HG02623 (cell line): ENCODE measurements around the gene DTX4.
A peak's percentile ranks its signal among the peaks of the same experiment; 100 is the strongest.
"Not testable (repeated sequence)": the region's sequence is repeated elsewhere in the genome, so short reads cannot be mapped to it uniquely, and the experiment has no call there.

ENCODE experiments used
- ATAC-seq: cut with Tn5 transposase; IDR thresholded peaks from one replicate; pipeline ENCODE4 v1.9.1; 2021; ENCODE audit warnings: moderate library complexity; ENCODE audit not compliant: unreplicated experiment

Gene DTX4

DNA sequence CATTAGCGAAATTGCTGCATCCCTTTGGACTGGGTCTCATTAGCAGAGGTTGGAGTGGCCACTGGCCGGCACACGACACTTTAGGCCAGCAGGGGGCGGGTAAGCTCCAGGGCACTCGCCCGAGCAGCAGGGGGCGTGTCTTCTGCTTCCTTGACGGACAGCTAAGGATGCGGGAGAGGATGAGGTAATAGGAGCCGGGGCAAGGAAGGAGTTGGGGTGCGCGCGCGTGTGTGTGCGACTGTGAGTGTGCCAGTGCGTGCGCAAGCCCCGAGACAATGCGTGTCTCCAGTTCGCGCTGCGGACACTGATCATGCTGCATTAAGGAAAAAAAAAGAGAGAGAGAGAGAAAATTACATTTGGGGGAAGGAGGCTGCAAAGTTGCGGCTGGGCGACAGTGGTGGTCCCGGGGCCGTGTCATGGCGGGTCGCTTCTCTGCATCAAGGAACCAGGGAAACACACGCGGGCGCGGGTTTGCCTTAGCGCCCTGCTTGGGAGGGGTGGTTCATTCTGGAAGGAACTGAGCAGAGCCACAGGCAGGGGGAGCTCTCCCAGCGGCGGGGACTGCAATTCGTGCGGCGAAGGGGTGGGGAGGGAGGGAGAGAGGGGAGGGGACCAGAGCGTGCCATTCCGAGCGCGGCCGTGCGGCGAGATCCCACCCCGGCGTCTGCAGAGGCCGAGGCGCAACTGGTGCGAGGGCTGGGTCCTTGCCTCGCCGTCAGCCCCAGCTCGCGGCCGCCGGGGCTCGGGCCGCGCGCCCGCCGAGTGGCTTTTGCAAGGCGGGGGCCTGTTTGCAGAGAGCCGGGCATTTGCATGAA lies at the start of gene DTX4:
DTX4 (plus strand) TSS at position 625 of the 815 bp plus-strand sequence. CDS start 464 bp downstream, outside the sequence.
- peak; percentile 75 for ATAC-seq

DNA sequence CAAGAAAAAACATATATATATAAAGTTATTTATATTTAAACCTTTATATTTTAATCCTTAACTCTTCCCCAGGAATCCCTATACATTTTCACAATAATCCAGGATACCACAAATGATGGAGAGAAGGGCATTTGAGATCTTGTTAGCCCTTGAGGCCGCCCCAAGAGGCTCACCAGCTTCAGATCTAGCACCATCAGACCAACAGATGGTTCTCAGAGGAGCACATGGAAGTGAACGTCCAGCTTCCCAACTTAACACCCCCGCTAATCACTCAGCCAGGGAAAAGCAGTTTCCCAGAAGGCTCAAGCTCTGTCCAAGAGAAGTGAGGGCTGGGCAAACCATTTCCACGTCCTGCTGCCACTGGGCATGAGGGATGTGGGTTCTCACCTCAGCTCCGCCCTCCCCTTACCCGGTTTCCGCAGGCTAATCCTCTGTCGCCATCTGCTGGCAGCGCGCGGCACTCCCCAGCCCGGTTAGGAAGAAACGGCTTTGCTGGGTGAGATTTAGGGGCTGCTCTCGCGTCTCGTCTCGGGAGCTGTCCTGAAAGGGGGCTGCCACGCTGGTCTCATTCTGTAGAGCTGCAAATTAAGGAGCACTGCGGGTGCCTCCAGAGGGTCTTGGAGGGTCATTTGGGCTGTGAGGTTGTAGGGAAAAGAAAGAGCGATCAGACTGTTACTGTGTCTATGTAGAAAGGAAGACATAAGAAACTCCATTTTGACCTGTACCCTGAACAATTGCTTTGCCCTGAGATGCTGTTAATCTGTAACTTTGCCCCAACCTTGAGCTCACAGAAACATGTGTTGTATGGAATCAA lies 36.1 kb upstream of the DTX4 start:
- peak; percentile 98 for ATAC-seq

DNA sequence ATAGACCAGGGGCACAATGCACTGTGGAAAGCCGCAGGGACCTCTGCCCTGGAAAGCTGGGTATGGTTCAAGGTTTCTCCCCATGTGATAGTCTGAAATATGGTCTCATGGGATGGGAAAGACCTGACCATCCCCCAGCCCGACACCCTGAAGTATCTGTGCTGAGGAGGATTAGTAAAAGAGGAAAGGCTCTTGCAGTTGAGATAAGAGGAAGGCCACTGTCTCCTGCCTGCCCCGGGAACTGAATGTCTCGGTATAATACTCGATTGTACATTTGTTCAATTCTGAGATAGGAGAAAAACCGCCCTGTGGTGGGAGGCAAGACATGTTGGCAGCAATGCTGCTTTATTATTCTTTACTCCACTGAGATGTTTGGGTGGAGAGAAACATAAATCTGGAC lies 35.4 kb upstream of the DTX4 start:
- not testable (repeated sequence) for ATAC-seq

DNA sequence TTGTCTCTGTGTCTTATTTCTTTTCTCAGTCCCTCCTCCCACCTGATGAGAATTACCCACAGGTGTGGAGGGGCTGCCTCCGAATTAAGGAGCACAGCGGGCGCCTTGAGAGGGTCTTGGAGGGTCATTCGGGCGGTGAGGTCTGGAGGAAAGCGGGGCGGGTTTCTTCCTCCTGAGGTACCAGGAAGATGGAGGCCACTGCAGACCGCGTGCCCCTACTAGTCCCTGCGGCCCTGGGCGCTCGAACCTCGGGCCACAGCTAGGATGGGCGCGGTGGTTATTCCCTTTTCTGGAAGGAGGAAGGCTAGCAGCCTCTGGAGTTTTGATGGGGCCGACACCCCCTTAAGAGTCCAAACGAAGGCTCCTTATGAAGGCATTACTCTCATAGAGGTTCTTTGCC lies 34.7 kb upstream of the DTX4 start:
- no peak for ATAC-seq

DNA sequence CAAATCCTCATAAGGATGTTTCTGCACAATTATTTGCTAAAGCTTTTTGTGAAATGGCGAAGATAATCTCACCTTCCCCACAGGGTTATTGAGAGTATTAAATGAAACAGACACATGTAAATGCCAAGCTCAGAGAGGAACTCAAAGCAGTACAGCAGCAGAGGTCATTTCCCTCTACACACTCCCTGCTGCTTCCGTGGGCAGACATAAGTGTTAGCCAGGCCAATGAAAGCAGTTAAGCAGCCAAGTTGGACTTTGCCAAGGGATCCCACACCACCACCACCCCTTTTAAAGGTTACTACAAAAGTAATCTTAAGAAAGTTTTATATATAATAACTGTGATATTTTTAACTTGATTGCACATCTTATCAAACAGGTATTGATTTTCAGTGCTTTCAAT lies 33.3 kb upstream of the DTX4 start:
- ATAC-seq = no peak

DNA sequence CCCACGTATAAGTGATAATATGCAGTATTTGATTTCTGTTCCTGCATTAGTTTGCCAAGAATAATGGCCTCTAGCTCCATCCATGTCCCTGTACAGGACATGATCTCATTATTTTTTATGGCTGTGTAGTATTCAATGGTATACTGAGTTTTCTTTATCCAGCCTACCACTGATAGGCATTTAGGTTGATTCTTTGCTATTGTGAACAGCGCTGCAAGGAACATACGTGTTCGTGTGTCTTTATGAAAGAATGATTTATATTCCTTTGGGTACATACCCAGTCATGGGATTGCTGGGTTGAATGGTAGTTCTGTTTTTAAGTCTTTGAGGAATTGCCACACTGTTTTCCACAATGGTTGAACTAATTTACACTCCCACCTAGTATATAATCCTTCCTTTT lies 30.7 kb upstream of the DTX4 start:
- no peak for ATAC-seq

DNA sequence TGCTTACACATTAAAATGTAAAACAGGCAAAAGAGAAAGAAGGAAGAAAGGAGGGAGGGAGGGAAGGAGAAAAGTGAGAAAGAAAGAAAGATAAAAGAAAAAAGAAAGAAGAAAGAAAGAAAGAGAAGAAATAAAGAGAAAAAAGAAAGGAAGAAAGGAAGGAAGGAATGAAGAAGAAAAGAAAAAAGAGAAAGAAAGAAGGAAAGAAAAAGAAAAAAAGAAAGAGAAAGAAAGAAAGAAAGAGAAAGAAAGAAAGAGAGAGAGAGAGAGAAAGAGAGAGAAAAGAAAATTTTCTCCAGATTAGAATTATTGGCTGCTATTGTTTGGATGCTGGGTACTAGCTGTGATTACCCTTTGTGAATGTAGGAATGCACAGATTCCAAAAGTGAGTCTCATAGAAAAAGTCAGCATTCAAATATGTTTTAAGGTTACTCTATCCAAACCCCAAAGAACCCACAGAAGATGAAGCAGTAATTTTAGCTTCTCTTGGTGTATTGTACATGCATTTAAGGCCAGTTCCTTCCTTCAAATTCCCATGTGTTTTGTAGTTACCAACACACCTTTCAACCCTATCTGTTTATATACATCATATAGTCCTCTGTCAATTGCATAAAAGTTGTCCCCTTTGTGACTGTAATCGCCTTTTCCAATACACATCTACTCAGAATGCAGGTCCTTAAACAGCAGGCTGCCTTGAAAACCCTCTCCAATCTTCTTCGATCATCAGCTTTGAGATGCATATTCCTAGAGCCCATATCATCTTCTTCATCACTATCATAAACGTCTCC lies 30.1 kb upstream of the DTX4 start:
- ATAC-seq = no peak

DNA sequence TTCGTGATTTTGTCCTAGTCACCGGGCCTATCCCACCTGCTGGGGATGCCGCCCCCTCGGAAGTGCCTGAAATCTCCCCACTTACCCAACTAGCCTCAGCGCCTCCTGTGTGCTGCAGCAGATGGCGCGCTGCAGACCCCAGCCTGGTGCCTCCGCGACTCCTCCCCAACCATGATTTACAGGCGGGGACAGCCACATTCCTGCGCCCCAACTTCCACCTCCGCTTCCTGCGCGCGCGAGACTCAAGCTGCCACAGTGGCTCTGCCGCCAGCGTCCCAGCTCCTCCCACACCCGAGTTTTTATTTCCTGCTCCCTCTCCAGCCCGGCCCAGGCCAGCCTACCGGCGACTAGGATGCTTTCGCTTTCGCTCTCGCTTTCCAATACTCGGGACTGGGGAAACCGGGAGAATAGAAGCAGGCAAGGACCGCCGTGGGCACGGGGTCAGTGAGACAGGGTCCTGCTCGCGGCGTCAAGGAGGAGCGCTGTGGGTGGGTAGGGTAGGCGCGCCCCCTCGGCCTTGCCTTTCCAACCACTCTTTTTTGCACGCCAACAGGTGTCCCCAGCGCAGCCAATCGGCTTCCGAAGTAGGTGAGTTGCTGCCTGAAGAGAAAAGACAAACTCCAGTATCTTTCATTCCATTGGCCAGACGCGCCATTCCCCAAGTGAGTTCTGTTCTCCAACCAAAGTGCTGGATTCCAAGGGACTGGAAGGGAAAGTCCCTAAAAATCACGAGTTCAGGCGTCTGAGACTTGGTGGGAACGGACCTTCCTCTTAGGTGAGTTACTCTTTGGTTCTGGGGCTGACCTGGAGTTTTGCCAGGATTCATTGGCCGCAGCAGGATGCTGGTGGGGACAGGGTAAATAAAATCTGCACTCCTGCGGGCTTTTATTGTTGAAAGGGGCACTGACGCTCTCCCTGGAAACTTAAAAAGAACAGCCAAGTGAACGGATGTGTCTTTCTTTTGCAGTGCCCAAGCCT lies 29.1 kb upstream of the DTX4 start, which contains the start of gene FAM111A:
FAM111A (plus strand) TSS at position 327 of the 978 bp plus-strand sequence. CDS start 6,017 bp downstream, outside the sequence.
- ATAC-seq = peak; percentile 62

DNA sequence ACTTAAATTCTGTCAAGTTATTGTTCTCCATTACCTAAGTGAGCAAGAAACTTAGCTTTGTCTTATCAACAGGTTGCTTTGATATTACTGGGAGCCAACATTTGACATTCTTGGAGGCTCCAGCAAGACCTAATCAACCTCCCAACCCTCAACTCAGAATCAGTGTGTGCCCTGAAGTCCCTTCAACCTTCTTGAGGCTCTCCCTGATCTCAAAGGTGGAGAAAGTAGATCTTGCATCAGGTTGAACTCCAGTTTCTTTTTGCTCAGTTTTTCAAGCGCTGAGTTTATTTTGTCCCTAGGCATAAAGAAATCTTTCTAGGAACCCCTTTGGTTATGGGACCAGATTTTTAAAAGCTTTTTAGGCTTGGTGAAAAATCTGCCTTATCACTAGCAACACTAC lies 27.8 kb upstream of the DTX4 start:
- ATAC-seq = no peak

DNA sequence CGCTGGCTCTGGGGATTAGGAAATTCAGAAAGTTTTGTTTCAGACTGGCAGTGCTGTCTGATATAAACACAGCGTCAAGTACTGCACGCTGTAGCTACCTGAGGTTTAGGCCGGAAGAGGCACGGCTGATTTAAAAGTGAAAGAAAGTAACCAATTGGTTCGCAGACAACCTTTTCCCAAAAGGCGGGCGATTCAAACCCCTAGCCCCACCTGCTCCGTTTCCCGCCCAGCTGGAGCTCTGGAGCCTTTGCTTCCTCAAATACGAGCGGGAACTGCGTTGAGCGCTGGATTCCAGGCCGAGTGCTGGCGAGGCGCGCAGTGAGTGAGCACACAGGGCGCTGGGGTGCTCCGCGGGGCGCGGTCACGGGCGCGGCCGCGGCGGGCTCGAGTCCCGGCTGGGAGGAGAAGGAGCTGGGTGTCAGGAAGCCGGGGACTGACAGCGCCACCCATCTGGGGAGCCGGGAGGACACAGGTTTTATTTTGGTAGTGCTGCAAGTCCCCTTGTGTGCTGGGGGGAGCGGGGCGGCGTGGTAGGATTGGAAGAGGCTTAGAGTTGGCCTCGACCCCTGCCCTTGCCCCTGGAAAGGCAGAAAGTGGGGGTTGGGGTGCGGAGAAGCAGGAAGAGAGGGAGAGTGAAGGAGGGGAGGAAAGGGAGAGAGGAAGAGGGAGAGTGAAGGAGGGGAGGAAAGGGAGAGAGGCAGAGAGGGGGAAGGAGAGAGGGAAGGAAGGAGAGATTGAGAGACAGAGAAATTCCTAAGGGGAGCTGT lies 27.2 kb upstream of the DTX4 start:
- ATAC-seq = peak; percentile 54

DNA sequence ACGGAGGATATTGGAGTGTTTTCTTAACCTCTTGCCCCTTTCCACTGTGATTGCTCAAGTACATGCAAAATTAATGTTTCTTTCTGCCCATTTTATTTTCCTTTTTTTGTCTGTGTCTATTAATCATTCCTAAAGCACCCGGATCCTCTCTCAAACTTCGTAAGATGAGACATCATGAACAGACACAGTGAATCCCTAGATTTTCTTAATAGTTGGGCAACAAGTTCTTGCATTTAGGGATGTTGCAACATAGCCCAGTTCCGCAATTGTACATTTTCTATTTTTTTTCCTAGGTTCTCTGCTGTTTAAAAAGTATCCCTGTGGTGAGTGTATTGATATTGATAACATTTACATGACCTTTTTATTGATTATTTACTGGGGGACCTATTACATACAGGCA lies 26.4 kb upstream of the DTX4 start:
- ATAC-seq = no peak

DNA sequence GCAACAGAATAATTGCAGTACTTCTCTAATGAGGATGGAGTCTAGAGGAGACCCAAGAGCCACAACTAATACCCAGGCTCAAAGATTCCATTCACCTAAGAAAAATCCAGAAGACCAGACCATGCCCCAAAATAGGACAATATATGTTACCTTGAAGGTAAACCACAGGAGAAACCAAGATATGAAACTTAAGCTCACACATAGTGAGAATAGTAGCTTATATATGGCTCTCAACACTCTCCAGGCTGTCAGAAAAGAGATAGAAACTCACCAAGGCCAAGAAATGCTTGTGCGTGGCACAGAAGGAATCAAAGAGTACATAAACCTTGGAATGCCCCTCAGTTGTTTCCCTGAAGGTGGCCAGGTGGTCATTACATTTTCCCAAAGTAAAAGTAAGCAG lies 20.2 kb upstream of the DTX4 start:
- ATAC-seq = peak; percentile 60

DNA sequence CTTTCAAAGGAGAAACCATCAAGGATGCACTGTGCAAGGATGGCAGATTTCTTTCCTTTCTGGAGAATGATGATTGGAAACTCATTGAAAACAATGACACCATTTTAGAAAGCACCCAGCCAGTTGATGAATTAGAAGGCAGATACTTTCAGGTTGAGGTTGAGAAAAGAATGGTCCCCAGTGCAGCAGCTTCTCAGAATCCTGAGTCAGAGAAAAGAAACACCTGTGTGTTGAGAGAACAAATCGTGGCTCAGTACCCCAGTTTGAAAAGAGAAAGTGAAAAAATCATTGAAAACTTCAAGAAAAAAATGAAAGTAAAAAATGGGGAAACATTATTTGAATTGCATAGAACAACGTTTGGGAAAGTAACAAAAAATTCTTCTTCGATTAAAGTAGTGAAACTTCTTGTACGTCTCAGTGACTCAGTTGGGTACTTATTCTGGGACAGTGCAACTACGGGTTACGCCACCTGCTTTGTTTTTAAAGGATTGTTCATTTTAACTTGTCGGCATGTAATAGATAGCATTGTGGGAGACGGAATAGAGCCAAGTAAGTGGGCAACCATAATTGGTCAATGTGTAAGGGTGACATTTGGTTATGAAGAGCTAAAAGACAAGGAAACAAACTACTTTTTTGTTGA lies 19.5 kb upstream of the DTX4 start:
- ATAC-seq = peak; percentile 82

DNA sequence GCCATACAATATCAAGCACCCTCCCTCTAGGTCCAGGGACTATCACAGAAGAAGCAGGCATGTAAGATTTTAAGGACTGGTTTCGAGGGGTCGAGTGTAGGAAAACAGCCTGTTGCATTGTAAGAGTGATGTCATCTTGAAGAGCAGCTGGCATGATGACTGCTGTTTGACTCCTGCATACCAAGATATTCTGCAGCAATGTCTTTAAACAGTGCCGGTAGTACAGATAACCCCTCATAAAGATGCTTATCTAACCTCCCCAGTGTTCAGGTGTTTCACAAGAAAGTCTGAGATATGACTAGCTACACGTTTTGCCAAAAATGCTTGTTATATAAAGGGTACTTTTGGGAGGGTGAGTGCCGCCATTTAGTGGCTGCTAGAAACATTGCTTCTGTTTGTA lies 17.3 kb upstream of the DTX4 start:
- ATAC-seq = no peak

DNA sequence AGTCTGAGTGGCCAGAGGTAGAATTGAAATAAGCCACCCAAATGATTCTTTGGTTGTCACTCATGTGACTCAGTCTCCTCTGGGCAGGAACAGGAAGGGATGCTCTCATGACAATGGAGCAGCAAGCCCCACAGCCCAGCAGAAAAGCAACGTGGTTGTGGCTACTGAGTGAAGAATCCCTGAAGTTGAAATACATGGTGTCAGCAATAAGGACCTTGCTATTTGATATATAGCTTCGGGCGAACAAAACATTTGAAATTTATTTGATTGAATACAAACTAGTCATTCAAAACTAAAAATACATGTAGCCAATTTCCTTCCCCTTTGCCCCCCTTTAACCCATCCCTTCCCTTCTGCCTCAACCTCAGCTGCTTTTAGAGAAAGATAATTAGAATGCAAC lies 14.5 kb upstream of the DTX4 start:
- no peak for ATAC-seq

DNA sequence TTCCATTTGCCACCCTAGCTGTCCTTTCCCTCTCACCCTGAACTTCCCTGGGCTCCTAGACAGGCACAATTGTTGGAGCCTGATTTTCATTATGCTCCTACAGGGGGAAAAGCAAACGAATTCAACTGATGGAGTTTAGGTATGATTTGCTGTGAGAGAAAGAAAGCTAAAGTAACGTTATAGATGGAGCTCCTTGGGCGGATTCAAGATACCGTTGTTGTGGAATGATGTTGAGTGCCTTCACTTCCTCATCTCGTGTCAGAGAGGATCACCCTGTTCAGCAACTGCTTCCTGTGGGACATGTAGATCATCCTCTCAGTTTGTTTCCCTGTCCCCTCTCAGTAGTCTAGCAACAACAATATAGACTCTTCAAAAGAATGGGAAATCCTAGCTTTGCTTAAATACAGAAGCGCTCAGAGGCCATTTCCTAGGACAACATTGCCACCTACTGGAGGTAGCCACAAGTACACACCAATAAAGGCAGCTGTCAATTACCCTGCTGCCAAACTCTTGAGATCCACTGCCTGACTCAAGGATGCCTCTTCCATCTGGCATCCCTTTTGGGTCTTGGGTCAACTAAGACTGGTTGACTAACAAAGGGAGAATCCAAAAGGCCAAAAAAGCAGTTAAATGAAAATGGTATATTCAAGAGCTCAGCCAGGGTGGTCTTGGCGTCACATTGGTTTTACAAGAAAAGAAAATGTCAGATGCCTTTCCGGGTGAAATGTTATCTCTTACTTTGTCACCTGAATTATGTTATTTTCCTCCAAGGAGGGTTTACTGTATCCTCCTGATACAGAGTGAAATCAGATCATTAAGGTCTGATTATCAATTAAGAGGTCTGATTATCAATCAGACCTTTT lies 13.5 kb upstream of the DTX4 start:
- ATAC-seq = peak; percentile 92

DNA sequence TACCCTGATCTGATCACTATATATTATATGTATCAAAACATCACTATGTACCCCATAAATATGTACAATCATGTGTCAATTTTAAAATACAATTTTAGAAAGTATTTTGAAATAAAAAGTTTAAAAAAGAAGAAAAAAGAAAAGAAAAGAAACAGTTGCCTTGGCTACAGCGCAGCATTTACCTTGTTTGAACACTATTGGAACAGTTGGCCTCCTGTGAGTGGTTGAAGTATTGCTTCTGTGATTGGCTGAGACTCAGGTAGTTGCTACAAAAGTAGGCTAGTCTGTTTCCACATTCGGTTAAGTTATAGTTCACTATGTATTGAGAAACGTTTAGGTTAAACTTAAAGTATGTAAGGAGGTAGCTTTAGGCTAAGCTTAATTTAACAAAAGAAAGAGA lies 7.9 kb upstream of the DTX4 start:
- ATAC-seq = no peak
